HUES48 (cell line): Measurements from ENCODE around the gene RNF11.
"Not testable (repeated sequence)": the region's sequence is repeated elsewhere in the genome, so short reads cannot be mapped to it uniquely, and the experiment has no call there.

Experiments
- H3K27ac ChIP-seq: one replicate; pipeline ENCODE4 v1.7.0; 2013; ENCODE audit warnings: low read depth, low read length, inconsistent platforms
- H3K27me3 ChIP-seq: 2 replicates; pipeline ENCODE4 v1.6.1; 2013; ENCODE audit warnings: mild to moderate bottlenecking, low read length; ENCODE audit not compliant: control insufficient read depth, insufficient read depth
- H3K36me3 ChIP-seq: 2 replicates; pipeline ENCODE4 v1.6.1; 2013; ENCODE audit warnings: low read length; ENCODE audit not compliant: control insufficient read depth, insufficient read depth
- H3K4me1 ChIP-seq: 2 replicates; pipeline ENCODE4 v1.6.1; 2013; ENCODE audit warnings: mild to moderate bottlenecking, low read length; ENCODE audit not compliant: control insufficient read depth, insufficient read depth
- H3K4me3 ChIP-seq: 2 replicates; pipeline ENCODE4 v1.5.1; 2013; ENCODE audit warnings: mild to moderate bottlenecking, low read depth, low read length
- H3K9ac ChIP-seq: 2 replicates; pipeline ENCODE4 v1.6.1; 2013; ENCODE audit warnings: mild to moderate bottlenecking, low read depth, low read length, moderate library complexity
- H3K9me3 ChIP-seq: 2 replicates; pipeline ENCODE4 v1.6.1; 2013; ENCODE audit warnings: low read length; ENCODE audit not compliant: control insufficient read depth, insufficient read depth

RNF11 gene

GRCh38 chr1:51214615-51215131 is 21.4 kb upstream of the RNF11 start:
- H3K27me3 ChIP-seq: no peaks in the 10 kb centered on the region
- H3K9ac ChIP-seq: no peak overlapping the region
- no peak overlapping the region for H3K4me3 ChIP-seq
- no peak overlapping the region for H3K27ac ChIP-seq
- no peaks in the 10 kb centered on the region for H3K4me1 ChIP-seq
- H3K36me3 ChIP-seq: no peaks in the 10 kb centered on the region
- no peaks in the 10 kb centered on the region for H3K9me3 ChIP-seq

GRCh38 chr1:51215169-51215568 is 20.9 kb upstream of the RNF11 start:
- Histone ChIP-seq H3K27ac (no peak overlapping the region), H3K9me3 (no peaks in the 10 kb centered on the region), H3K9ac (no peak overlapping the region), H3K4me1 (no peaks in the 10 kb centered on the region), H3K27me3 (no peaks in the 10 kb centered on the region), H3K36me3 (no peaks in the 10 kb centered on the region), H3K4me3 (no peak overlapping the region)

- H3K27me3 ChIP-seq: no peaks in the 10 kb centered on the region
- H3K4me1 ChIP-seq: no peaks in the 10 kb centered on the region; the same call in 1 of the 2 replicates
These were observed 19.4 kb upstream of the RNF11 start for GRCh38 chr1:51216631-51217030.

GRCh38 chr1:51217101-51217500 is 19.0 kb upstream of the RNF11 start:
- H3K27ac ChIP-seq: no peak overlapping the region
- no peak overlapping the region for H3K9ac ChIP-seq
- H3K4me1 ChIP-seq: no peaks in the 10 kb centered on the region; the same call in 1 of the 2 replicates
- no peak overlapping the region for H3K4me3 ChIP-seq
- H3K9me3 ChIP-seq: no peaks in the 10 kb centered on the region
- H3K27me3 ChIP-seq: no peaks in the 10 kb centered on the region
- H3K36me3 ChIP-seq: no peaks in the 10 kb centered on the region

More at GRCh38 chr1:51216631-51217030, 19.4 kb upstream of the RNF11 start:
- Histone ChIP-seq H3K36me3 (no peaks in the 10 kb centered on the region), H3K9me3 (no peaks in the 10 kb centered on the region), H3K9ac (no peak overlapping the region), H3K4me3 (no peak overlapping the region), H3K27ac (no peak overlapping the region)

GRCh38 chr1:51218570-51218969 is 17.5 kb upstream of the RNF11 start:
- Histone ChIP-seq H3K36me3 (no peaks in the 10 kb centered on the region), H3K4me3 (no peak overlapping the region), H3K9ac (no peak overlapping the region), H3K27ac (no peak overlapping the region), H3K27me3 (no peaks in the 10 kb centered on the region), H3K4me1 (no peaks in the 10 kb centered on the region; the same call in 1 of the 2 replicates), H3K9me3 (no peaks in the 10 kb centered on the region)

- no peaks in the 10 kb centered on the region for H3K27me3 ChIP-seq
- no peaks in the 10 kb centered on the region for H3K36me3 ChIP-seq
- H3K4me3 ChIP-seq: no peak overlapping the region
- no peak overlapping the region for H3K27ac ChIP-seq
- H3K9ac ChIP-seq: no peak overlapping the region
- H3K9me3 ChIP-seq: no peaks in the 10 kb centered on the region
- no peaks in the 10 kb centered on the region; the same call in 1 of the 2 replicates for H3K4me1 ChIP-seq
These were observed 17.1 kb upstream of the RNF11 start for GRCh38 chr1:51219022-51219421.

- not testable (repeated sequence) for H3K27me3 ChIP-seq, H3K27ac ChIP-seq, H3K4me3 ChIP-seq, H3K9ac ChIP-seq, H3K4me1 ChIP-seq, H3K9me3 ChIP-seq, H3K36me3 ChIP-seq
These were observed 14.5 kb upstream of the RNF11 start for GRCh38 chr1:51221529-51221928.

GRCh38 chr1:51222136-51222787 is 13.8 kb upstream of the RNF11 start:
- Histone ChIP-seq H3K9ac (no peak overlapping the region), H3K27me3 (no peaks in the 10 kb centered on the region)

GRCh38 chr1:51222809-51223208 is 13.3 kb upstream of the RNF11 start:
- H3K4me3 ChIP-seq: no peak overlapping the region
- no peaks in the 10 kb centered on the region; the same call in 1 of the 2 replicates for H3K4me1 ChIP-seq
- no peaks in the 10 kb centered on the region for H3K27me3 ChIP-seq
- H3K36me3 ChIP-seq: no peaks in the 10 kb centered on the region
- no peak overlapping the region for H3K9ac ChIP-seq
- no peaks in the 10 kb centered on the region for H3K9me3 ChIP-seq
- no peak overlapping the region for H3K27ac ChIP-seq

More at GRCh38 chr1:51222136-51222787, 13.8 kb upstream of the RNF11 start:
- Histone ChIP-seq H3K36me3 (no peaks in the 10 kb centered on the region), H3K4me1 (no peaks in the 10 kb centered on the region; the same call in 1 of the 2 replicates), H3K27ac (no peak overlapping the region), H3K4me3 (no peak overlapping the region), H3K9me3 (no peaks in the 10 kb centered on the region)

GRCh38 chr1:51224255-51224654 is 11.8 kb upstream of the RNF11 start:
- no peaks in the 10 kb centered on the region for H3K36me3 ChIP-seq
- H3K9me3 ChIP-seq: no peaks in the 10 kb centered on the region
- H3K27ac ChIP-seq: no peak overlapping the region
- no peak overlapping the region for H3K9ac ChIP-seq
- no peaks in the 10 kb centered on the region; the same call in 1 of the 2 replicates for H3K4me1 ChIP-seq
- H3K4me3 ChIP-seq: no peak overlapping the region
- H3K27me3 ChIP-seq: no peaks in the 10 kb centered on the region

GRCh38 chr1:51227231-51227960 is 8.7 kb upstream of the RNF11 start:
- not testable (repeated sequence) for H3K4me3 ChIP-seq, H3K36me3 ChIP-seq, H3K9ac ChIP-seq, H3K27ac ChIP-seq, H3K27me3 ChIP-seq, H3K9me3 ChIP-seq, H3K4me1 ChIP-seq
